T47D (cell line): Measurements from ENCODE around the gene MED17.
"Not testable (repeated sequence)": the region's sequence is repeated elsewhere in the genome, so short reads cannot be mapped to it uniquely, and the experiment has no call there.

Source experiments
- DNase-seq, 2 experiments: peaks; one replicate each; pipeline versions ENCODE4 v3.0.0 to v3.0.0-alpha.2; 2011 to 2012; ENCODE audit warnings: low read depth in 1 of 2, low spot score in 1 of 2
- JUND ChIP-seq: IDR thresholded peaks from 2 replicates; pipeline ENCODE4 v1.6.1; 2012; ENCODE audit warnings: low read depth
- in situ Hi-C: cut with HindIII; loops from 2 replicates; pipeline ENCODE4 v1.10.0; 2016; ENCODE audit warnings: low sequenced_read_pairs, low pct_unique_long_range_greater_than_20kb

Gene MED17

GRCh38 chr11:93770160-93770559, 13.9 kb upstream of the MED17 start:
- DNase-seq = no peak
- TF ChIP-seq JUND = no peak
- in situ Hi-C loops = no loop called here

GRCh38 chr11:93772123-93772522, 12.0 kb upstream of the MED17 start:
- in situ Hi-C loops = no loop called here
- no peak for TF ChIP-seq JUND
- no peak for DNase-seq

- no peak for TF ChIP-seq JUND
- DNase-seq = no peak
- in situ Hi-C loops = no loop called here
Observed at GRCh38 chr11:93773045-93773477, 11.0 kb upstream of the MED17 start.

GRCh38 chr11:93773601-93774200, 10.4 kb upstream of the MED17 start:
- in situ Hi-C loops = no loop called here
- DNase-seq = no peak
- no peak for TF ChIP-seq JUND

GRCh38 chr11:93774560-93774959, 9.5 kb upstream of the MED17 start:
- in situ Hi-C loops = not testable (repeated sequence)

GRCh38 chr11:93775289-93775688, 8.8 kb upstream of the MED17 start:
- peak in 1 of 2 experiments; percentile 9 for DNase-seq
- no peak for TF ChIP-seq JUND
- in situ Hi-C loops = no loop called here

More at GRCh38 chr11:93774560-93774959, 9.5 kb upstream of the MED17 start:
- not testable (repeated sequence) for DNase-seq

- in situ Hi-C loops = no loop called here
- TF ChIP-seq JUND = no peak
- DNase-seq = no peak
Observed at GRCh38 chr11:93783362-93783761, 720 bp upstream of the MED17 start.

- TF ChIP-seq JUND = no peak
- in situ Hi-C loops = no loop called here
- no peak for DNase-seq
Observed at GRCh38 chr11:93783765-93784144, 327 bp upstream of the MED17 start.

GRCh38 chr11:93784935-93785360, 866 bp downstream of the MED17 start:
- TF ChIP-seq JUND = no peak
- in situ Hi-C loops = no loop called here
- no peak for DNase-seq

- no peak for DNase-seq
- no peak for TF ChIP-seq JUND
- in situ Hi-C loops = no loop called here
Observed at GRCh38 chr11:93791493-93791892, 7.4 kb downstream of the MED17 start.

GRCh38 chr11:93796441-93797231, 12.6 kb downstream of the MED17 start:
- TF ChIP-seq JUND = no peak
- in situ Hi-C loops = no loop called here
- DNase-seq = no peak

GRCh38 chr11:93801366-93801765, 17.3 kb downstream of the MED17 start:
- no peak for TF ChIP-seq JUND
- in situ Hi-C loops = no loop called here
- no peak for DNase-seq

- in situ Hi-C loops = no loop called here
- no peak for DNase-seq
- no peak for TF ChIP-seq JUND
Observed at GRCh38 chr11:93804879-93805278, 20.8 kb downstream of the MED17 start.

GRCh38 chr11:93807980-93808379, 23.9 kb downstream of the MED17 start:
- no peak for TF ChIP-seq JUND
- no peak for DNase-seq
- in situ Hi-C loops = no loop called here
